HCEC 1CT (cell line): ENCODE results near the gene ZZZ3.
A peak's percentile ranks its signal among the peaks of the same experiment; 100 is the strongest.
"Not testable (repeated sequence)": the region's sequence is repeated elsewhere in the genome, so short reads cannot be mapped to it uniquely, and the experiment has no call there.

Experiments used
- DNase-seq: peaks from one replicate; pipeline ENCODE4 v3.0.0-alpha.2; 2017

Gene ZZZ3

DNA sequence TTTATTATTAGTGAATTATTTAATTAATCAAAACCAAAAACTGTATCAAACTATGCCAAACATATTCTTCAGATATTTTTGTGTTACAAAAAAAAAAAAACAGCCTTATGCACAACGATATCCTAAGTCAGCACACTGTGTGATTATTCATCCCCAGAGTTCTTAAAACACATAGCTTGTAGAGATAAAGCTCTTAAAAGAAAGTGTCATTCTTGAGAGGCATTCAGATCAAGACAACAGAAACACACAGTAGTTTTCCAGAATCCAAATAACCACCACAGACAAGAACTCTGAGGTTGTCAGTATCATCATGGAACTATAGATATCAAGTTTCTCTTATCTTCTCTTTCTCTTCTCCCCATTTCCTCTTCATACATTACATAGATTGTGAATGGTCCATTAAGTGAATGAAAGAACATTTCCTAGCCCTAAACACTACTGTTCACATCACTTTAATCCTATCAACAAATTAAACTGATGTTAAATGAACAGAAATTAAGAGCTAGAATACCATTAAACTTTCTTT is 13.5 kb downstream of the ZZZ3 start:
- DNase-seq, result no peak

DNA sequence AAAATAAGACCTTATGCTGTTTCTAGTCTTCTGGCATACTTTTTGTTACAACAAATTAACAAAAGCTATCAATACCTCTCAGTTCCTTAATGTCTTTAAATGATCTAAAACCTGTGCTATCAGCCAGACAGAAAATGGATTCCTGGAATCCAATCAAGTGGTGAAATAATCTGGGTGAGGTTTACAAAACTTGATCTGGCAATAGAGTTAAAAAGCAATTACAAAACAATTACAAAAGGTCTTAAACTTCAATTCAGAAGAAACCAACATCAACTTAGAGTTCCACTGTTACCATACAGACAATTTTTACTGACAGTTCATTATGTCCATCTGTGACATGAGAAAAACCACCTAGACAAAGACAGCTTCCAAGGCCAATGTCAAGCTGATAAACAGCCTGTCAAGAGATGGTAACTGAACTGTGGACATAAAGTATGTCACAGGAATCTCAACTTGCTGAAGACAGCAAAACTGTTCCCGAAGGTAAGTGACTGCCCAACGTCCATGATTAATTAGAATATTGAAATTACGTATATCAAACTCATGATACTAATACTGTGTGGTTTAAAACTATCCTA is 17.4 kb downstream of the ZZZ3 start:
- DNase-seq, result no peak

DNA sequence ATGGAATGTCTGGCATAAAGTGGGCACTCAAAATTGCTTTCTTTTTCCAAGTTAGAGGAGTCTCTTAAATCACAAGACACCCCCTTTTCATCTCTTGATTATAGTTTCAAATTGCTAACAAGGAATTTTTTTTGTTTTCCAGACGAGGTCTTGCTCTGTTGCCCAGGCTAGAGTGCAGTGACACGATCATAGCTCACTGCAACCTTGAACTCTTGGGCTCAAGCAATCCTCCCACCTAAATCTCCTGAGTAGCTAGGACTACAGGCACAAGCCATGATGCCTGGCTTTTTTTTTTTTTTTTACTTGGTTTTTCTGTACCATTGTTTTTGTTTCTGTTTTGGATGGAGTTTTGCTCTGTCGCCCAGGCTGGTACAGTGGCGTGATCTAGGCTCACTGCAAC is 20.8 kb downstream of the ZZZ3 start:
- no peak for DNase-seq

DNA sequence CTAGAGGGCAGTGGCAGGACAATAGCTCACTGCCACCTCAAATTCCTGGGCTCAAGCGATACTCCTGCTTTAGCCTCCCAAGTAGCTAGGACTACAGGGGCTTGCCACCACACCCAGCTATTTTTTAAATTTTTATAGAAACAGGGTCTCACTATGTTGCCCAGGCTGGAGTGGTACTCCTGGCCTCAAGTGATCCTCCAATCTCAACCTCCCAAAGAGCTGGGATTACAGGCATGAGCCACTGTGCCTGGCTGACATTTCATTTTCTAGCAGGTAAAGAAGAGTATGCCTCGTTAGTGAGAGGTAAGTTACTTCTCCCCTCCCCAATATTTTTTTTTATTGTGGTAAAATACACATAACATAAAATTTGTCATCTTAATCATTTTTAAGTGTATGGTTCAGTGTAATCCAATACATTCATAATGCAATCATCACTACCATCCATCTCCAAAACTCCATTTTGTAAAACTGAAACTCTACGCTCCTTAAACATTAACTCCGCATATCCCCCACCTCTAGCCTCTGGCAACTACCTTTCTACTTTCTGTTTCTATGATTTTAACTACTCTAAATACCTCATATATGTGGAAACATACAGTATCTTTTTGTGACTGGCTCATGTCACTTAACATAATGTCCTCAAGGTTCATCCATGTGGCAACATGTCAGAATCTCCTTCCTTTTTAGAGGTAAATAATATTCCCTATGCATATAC is 22.4 kb downstream of the ZZZ3 start:
- DNase-seq, result no peak

DNA sequence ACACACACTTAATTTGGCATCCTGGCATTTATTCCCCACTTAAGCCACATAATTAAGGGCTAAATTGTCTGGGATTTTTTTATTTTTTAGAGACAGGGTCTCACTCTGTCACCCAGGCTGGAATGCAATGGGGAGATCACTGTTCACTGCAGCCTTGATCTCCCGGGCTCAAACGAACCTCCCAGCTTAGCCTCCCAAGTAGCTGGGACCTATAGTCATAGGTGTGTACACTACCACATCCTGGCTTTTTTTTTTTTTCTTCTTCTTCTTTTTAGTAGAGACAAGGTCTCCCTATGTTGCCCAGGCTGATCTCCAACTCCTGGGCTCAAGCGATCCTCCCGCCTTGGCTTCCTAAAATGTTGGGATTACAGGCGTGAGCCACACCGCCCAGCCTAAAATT is 24.2 kb downstream of the ZZZ3 start:
- DNase-seq, result no peak

DNA sequence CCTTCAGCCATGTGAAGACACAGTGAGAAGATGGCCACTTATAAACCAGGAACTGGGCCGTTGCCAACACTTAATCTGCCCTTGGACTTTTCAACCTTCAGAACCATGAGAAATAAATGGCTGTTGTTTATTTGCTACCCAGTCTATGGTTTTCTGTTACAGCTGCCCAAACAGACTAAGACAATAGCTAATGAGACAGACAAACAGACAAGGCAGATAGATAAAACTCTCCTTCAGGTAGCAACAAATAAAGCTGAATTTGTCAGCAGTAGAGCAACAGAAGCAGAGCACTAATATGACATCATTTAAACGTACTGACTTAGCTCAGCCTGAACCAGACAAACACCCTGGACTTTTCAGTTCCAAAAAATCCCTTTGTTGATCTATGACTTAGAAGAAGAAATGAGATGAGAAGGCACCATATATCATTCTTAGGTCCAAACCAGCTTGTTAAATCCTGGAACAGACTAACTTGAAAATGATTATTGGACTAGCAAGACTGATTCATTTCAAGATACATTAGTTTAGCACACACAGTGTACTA is 27.0 kb downstream of the ZZZ3 start:
- no peak for DNase-seq

DNA sequence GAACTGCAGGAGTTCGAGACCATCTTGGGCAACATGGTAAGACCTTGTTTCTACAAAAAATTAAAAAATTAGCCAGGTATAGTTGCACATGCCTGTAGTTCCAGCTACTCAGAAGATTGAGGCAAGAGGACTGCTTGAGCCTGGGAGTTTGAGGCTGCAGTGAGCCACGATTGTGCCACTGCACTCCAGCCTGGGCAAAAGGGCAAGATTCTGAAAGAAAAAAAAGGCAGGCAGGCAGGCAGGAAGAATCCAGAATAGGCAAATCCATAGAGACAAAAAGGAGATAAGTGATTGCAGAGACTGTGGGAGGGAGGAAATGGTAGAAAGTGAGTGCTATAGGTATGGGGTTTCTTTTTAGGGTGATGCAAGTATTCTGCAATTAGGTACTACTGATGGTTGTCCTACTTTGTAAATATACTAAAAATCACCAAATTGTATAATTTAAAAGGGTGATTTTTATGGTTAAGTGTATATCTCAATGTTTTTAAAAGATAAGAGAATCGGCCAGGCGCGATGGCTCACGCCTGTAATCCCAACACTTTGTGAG is 29.4 kb downstream of the ZZZ3 start:
- no peak for DNase-seq

DNA sequence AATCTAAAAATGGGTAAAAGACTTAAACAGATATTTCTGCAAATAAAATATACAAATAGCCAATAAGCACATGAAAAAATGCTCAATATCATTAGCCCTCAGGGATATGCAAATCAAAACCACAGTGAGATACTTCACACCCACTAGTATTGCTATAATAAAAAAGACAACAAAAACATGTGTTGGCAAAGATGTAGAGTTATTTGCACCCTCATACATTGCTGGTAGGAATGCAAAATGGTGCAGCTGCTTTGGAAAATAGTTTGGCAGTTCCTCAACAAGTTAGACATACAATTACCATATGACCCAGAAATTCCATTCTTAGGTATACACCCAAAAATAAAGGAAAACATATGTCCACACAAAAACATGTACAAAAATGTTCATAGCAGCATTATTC is 30.2 kb downstream of the ZZZ3 start:
- DNase-seq, result peak; percentile 80

DNA sequence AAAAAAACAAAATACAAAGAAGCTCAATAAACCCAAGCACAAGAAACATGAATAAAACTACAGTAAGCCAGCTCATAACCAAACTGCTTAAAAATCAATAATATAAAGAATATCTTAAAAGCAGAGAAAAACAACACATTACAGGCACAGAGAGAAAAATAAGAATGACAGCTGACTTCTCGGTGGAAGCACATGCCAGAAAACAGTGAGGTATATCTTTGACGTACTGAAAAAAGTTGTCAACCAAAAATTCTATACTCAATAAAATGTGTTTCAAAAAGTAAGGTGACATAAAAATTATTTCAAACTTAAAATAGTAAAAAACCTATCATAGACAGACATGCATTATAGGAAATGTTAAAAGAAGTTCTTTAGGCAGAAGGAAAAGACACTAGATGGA is 33.3 kb downstream of the ZZZ3 start:
- no peak for DNase-seq

DNA sequence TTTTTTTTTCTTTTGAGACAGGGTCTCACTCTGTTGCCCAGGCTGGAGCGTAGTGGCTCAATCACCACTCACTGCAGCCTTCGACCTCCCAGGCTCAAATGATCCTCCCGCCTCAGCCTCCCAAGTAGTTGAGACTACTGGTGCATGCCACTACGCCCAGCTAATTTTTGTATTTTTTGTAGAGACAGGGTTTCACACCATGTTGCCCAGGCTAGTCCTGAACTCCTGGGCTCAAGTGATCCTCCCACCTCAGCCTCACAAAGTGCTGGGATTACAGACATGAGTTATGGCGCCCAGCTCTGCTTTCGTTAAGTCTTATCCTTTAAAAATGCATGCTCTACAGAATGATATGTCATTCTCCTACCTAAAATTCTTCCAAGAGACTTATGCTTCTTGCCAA is 36.2 kb downstream of the ZZZ3 start:
- not testable (repeated sequence) for DNase-seq

DNA sequence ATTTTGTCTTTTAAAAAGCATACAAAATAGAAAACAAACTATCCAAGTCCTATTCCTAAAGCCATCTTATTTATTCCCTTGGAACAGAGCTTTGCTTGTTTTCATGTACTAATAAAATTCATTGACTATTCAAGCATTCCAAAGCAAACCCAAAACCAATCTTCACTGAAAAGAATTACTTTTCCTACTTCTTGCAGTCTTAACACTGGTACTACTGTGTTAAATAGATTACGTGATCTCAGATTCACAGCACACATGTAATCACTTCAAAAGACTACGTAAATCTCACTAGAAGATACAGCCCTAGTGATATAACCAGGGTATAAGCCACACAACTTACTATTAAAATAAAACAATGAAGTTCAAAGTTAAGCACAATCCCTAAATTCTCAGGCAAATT is 39.0 kb downstream of the ZZZ3 start:
- no peak for DNase-seq

DNA sequence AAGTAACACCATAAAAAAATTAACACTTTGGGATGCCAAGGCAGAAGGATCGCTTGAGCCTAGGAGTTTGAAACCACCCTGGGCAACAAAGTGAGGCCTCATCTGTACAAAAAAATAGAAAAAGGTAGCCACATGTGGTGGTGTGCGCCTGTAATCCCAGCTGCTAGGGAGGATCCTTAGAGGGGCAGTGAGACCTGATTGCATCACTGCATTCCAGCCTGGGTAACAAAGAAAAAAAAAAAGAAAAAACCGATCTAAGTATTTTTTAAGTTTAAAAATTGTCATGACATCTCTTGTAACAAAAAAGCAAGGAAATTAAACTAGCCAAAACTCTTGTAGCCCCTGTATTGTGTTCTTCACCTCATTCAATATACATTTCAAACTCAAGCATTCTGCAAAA is 39.5 kb downstream of the ZZZ3 start:
- no peak for DNase-seq

DNA sequence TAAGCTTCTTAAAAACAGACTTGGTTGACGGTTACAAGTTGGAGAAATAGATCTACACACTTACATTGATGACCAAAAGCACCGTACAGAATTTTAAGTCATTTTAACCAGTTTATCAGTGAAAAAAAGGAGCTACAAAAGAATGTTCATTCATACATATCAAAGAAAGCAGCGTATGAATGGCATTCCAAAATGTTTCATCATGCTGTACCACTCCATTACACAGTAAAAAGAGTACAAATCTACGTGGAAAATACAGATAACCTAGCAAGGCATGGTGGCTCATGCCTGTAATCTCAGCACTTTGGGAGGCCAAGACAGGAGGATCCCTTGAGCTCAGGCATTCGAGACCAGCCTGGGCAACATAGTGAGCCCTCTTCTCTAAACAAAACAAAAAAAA is 40.3 kb downstream of the ZZZ3 start:
- DNase-seq, result no peak

DNA sequence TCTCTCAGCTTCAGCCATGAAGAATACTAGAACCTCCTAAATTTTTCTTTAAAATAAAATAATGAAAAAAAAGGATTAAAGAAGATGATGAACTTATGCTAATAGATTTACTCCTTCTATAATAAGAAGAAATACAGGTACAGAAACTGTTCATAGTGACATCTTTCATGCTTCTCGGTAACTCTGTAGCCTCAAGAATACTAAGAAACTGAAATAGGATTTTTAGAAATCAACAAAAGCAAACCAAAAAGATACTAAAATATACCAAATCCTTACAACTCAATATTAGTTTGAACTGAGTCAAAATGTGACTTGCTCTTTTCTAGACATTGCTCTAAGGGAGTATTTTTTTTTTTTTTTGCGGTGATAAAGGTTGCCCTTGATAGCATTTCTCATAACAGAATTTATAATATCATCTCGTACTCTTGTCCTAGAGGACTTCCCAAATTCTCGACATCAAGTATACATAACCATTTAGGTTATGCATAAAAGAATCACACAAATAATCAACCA is 42.8 kb downstream of the ZZZ3 start:
- no peak for DNase-seq

DNA sequence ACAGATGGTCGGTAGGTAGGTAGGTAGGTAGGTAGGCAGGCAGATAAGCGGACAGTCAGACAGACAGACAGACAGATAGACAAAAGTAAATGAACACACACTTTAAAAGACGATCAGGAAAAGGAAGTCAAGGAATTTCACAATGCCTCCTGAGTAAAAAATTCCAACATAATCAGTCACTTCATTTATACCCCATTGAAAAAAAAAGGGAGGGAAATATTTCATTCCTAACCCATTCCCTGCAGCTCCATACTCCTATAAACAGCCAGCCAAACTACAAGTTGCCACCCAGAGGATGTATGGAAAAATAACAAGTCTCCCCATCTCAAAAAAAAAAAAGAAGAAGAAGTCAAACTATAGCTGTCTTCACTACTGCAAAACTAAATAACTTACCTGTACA is 43.4 kb downstream of the ZZZ3 start:
- peak; percentile 89 for DNase-seq

DNA sequence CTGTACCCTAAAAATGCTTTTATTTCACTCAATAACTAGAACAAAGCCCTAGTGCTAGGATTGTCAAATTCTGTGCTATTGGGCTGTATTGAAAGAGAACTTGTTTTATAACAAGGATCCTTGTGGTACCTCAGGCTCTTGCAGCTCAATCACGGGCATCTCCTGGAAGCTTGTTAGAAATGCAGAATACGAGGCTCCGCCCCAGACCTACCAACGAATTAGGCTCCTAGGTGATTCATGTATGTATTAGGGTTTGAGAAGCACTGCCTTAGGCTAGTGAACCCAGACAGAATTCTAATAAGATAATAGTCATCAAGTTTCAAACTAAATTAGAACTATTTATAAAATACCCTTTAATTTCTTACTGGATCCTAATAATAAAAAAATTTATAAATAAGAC is 45.6 kb downstream of the ZZZ3 start:
- DNase-seq, result no peak
